Erythroblast (primary cell): ENCODE measurements around the gene SHROOM1.

ENCODE experiments used
- GATA1 ChIP-seq: IDR thresholded peaks from 2 replicates; pipeline ENCODE4 v1.6.1; 2011; ENCODE audit warnings: low read depth, mild to moderate bottlenecking, control low read depth, low read length, moderate library complexity
- POLR2A ChIP-seq: IDR thresholded peaks from 2 replicates; pipeline ENCODE4 v1.6.1; 2011; ENCODE audit warnings: mild to moderate bottlenecking, low read length

DNA sequence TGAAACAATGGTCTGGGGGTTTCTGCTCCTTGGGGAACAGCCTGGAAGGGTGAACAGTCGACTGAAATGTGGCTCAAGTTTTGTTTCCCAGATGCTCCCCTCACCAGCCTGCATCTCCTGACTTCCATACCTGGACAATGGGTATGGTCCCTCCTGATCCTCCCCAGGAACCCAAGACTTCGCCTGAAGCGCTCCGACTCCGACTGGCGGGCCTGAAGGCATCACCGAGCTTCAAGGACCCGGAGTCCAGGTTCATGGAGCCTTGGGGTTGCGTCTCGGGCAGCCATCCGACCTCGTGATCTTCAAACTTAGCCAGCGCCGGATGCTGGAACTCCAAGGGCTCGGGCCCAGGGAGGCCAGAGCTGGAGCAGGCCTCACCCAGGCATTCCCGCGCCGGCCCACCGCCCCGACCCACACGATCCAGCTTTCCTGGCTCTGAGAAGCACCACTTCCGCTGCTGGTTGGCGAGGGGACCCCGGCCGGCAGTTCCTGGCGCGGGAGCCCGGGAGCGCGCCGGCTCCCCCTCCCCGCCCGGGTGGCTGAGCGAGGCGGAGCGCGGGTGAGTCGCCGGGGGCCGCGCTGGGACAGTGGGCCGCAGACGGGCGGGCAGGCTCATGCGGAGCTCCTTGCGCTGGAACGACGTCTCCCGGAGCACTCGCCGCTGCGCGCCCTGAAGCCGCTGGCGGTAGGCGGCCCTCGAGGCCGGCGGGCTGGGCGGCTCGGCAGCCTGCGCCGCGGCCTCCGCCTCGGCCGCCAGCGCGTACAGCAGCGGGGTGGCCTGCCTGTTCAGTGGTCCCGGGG lies 5.2 kb downstream of the SHROOM1 start:
- TF ChIP-seq POLR2A (no peak), GATA1 (no peak)
